Astrocyte of the cerebellum (primary cell): ENCODE results near the gene RPL22.
A peak's percentile ranks its signal among the peaks of the same experiment; 100 is the strongest.

Source experiments
- DNase-seq: peaks from one replicate; pipeline ENCODE4 v3.0.0-alpha.2; 2011; ENCODE audit warnings: low read depth
- H3K4me3 ChIP-seq: 2 replicates; pipeline ENCODE4 v1.5.1; 2011; ENCODE audit warnings: mild to moderate bottlenecking, low read depth, low read length, moderate library complexity
- in situ Hi-C: cut with HindIII; loops from 2 replicates; pipeline ENCODE4 v1.10.0; 2017; ENCODE audit warnings: low sequenced_read_pairs
- TF ChIP-seq, protein P1 (sequence below): IDR thresholded peaks from 2 replicates; pipeline ENCODE4 v1.5.1; 2012; ENCODE audit warnings: low read length, low read depth, moderate library complexity, mild to moderate bottlenecking; ENCODE audit errors: missing control alignments

The RPL22 gene

DNA sequence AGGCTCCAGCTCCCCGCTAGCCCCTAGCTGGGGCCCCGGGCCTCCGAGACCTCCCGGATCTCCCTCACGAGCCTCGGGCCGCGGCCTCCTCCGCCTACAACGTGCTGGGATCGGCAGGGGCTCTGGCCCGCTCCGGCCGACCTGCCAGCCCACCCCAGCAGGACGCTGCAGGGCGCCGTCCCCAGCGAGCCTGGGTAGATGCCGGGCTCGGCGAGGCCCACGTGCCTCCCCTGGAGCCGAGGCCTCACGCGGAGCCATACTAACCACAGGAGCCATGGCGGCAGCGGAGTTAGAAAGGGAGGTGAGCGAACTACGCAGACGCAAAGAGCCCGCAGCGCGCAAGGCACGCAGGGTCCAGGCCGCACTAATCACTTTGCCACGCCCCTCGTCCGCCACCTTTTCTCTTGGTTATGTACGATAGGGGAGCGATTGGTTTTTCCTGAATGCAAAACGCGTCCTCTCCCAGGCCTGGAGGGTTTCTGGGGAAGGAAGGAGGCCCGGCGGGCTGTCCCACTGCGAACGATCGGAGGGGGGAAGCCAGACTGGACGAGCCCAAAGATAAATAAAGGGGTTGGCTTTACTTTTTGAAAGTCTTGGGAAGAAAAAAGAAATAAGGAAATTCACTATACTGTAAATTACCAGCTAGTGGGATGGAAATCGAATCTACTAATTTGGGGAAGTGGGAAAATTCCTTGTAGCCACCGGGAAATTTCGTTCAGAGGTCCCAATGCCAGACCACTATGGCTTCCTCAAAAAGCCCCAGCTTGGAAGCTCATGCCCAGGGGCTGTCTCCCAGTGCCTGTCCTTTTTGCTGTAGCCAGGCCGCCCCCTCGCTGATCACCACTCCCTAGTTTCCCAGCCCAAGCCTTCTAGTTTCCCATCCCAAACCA, at the start of gene RPL22:
TSS of gene RPL22 (minus strand) at position 298 of the 890 bp plus-strand sequence. CDS start at position 276, 22 bp downstream.
- peak within 1 kb of the TSS; percentile 99 for H3K4me3 ChIP-seq
- peak; percentile 99 for DNase-seq
- in situ Hi-C loops = no loop called here
- TF ChIP-seq, protein P1, sequence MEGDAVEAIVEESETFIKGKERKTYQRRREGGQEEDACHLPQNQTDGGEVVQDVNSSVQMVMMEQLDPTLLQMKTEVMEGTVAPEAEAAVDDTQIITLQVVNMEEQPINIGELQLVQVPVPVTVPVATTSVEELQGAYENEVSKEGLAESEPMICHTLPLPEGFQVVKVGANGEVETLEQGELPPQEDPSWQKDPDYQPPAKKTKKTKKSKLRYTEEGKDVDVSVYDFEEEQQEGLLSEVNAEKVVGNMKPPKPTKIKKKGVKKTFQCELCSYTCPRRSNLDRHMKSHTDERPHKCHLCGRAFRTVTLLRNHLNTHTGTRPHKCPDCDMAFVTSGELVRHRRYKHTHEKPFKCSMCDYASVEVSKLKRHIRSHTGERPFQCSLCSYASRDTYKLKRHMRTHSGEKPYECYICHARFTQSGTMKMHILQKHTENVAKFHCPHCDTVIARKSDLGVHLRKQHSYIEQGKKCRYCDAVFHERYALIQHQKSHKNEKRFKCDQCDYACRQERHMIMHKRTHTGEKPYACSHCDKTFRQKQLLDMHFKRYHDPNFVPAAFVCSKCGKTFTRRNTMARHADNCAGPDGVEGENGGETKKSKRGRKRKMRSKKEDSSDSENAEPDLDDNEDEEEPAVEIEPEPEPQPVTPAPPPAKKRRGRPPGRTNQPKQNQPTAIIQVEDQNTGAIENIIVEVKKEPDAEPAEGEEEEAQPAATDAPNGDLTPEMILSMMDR = no peak

GRCh38 chr1:6248161-6248776, 48.9 kb upstream of the RPL22 start:
- DNase-seq = no peak
- TF ChIP-seq, protein P1 = no peak
- H3K4me3 ChIP-seq = no peak overlapping the region
- in situ Hi-C loops = no loop called here

DNA sequence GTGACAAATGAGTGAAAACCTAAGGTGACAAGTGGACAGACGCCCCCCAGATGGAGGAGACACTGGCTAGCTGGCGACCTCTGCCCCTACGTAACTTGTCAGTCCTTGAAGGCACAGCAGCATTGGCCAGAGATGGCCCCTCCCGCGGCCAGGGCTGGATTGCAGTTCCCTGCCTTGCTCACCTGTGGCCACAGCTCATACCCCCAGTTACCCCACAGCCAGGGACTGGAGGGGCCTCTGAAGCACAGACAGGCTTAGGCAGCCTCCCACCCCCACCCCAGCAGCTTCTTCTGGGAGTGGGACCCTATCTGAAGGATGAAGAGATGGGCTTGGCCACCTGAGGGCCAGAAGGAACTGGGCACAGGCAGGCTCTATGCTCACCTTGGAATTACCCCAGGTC, 48.3 kb upstream of the RPL22 start:
- in situ Hi-C loops = no loop called here
- no peak for DNase-seq
- no peak overlapping the region for H3K4me3 ChIP-seq
- TF ChIP-seq, protein P1 = no peak

- TF ChIP-seq, protein P1 = peak; percentile 81
- no peak overlapping the region for H3K4me3 ChIP-seq
- in situ Hi-C loops = no loop called here
- DNase-seq = peak; percentile 36
Measured at GRCh38 chr1:6246497-6247467, 47.4 kb upstream of the RPL22 start.

- TF ChIP-seq, protein P1 = no peak
- H3K4me3 ChIP-seq = peak overlapping the region; percentile 18
- DNase-seq = no peak
- in situ Hi-C loops = no loop called here
Measured at GRCh38 chr1:6245869-6246496, 46.6 kb upstream of the RPL22 start.
